Measurements from ENCODE around the gene TNFSF10.

Gene TNFSF10

GRCh38 chr3:172536505-172536904, 13.3 kb upstream of the TNFSF10 start:
- TF ChIP-seq ZNF565 (CRISPR knock-in tag; conservative IDR thresholded peaks at IDR 0.05; ENCODE audit: low read depth) (no peak), CSDC2 (CRISPR knock-in tag; IDR thresholded peaks at IDR 0.05) (no peak)
- no peak for ATAC-seq

DNA sequence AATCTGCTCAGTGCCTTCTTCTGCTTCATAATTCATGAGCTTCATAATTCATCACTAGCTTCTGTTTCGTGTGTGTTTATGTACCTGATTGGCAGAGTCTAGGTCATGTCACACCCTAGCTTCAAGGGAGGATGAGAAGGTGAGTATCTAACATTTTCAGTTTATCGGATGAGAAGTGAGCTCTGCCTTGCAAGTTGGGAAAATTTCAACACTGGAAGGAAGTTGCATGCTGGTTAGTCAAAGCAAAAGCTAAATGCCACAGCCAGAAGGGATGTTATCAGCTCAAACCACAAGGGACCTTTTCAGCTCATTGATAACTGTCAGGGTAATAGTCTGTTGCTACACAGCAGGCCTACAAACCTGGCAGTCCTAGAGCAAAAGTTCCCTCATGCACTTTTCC, 7.3 kb upstream of the TNFSF10 start:
- no peak for ATAC-seq

GRCh38 chr3:172530101-172530561, 6.9 kb upstream of the TNFSF10 start:
- TF ChIP-seq ESRRG (CRISPR knock-in tag; IDR thresholded peaks at IDR 0.05) (no peak), TOX (CRISPR knock-in tag; IDR thresholded peaks at IDR 0.05; ENCODE audit: borderline replicate concordance) (no peak), ZC3H10 (CRISPR knock-in tag; IDR thresholded peaks at IDR 0.05) (no peak), ZFP30 (CRISPR knock-in tag; IDR thresholded peaks at IDR 0.05) (no peak), ZFP3 (CRISPR knock-in tag; IDR thresholded peaks at IDR 0.05) (no peak), TCF4 (CRISPR knock-in tag; IDR thresholded peaks at IDR 0.05; ENCODE audit: borderline replicate concordance) (no peak)
- TF ChIP-seq, protein P1, sequence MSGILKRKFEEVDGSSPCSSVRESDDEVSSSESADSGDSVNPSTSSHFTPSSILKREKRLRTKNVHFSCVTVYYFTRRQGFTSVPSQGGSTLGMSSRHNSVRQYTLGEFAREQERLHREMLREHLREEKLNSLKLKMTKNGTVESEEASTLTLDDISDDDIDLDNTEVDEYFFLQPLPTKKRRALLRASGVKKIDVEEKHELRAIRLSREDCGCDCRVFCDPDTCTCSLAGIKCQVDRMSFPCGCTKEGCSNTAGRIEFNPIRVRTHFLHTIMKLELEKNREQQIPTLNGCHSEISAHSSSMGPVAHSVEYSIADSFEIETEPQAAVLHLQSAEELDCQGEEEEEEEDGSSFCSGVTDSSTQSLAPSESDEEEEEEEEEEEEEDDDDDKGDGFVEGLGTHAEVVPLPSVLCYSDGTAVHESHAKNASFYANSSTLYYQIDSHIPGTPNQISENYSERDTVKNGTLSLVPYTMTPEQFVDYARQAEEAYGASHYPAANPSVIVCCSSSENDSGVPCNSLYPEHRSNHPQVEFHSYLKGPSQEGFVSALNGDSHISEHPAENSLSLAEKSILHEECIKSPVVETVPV (CRISPR knock-in tag; IDR thresholded peaks at IDR 0.05) = no peak
- ATAC-seq = no peak

More for the DNA sequence above, 7.3 kb upstream of the TNFSF10 start:
- no peak for TF ChIP-seq TOX (CRISPR knock-in tag; IDR thresholded peaks at IDR 0.05; ENCODE audit: borderline replicate concordance)
- TF ChIP-seq, protein P2, sequence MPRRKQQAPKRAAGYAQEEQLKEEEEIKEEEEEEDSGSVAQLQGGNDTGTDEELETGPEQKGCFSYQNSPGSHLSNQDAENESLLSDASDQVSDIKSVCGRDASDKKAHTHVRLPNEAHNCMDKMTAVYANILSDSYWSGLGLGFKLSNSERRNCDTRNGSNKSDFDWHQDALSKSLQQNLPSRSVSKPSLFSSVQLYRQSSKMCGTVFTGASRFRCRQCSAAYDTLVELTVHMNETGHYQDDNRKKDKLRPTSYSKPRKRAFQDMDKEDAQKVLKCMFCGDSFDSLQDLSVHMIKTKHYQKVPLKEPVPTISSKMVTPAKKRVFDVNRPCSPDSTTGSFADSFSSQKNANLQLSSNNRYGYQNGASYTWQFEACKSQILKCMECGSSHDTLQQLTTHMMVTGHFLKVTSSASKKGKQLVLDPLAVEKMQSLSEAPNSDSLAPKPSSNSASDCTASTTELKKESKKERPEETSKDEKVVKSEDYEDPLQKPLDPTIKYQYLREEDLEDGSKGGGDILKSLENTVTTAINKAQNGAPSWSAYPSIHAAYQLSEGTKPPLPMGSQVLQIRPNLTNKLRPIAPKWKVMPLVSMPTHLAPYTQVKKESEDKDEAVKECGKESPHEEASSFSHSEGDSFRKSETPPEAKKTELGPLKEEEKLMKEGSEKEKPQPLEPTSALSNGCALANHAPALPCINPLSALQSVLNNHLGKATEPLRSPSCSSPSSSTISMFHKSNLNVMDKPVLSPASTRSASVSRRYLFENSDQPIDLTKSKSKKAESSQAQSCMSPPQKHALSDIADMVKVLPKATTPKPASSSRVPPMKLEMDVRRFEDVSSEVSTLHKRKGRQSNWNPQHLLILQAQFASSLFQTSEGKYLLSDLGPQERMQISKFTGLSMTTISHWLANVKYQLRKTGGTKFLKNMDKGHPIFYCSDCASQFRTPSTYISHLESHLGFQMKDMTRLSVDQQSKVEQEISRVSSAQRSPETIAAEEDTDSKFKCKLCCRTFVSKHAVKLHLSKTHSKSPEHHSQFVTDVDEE (CRISPR knock-in tag; IDR thresholded peaks at IDR 0.05) = no peak
- TF ChIP-seq CSDC2 (CRISPR knock-in tag; IDR thresholded peaks at IDR 0.05) = no peak
- TF ChIP-seq RARB (CRISPR knock-in tag; IDR thresholded peaks at IDR 0.05) = no peak
- no peak for TF ChIP-seq ZNF8 (CRISPR knock-in tag; IDR thresholded peaks at IDR 0.05)

DNA sequence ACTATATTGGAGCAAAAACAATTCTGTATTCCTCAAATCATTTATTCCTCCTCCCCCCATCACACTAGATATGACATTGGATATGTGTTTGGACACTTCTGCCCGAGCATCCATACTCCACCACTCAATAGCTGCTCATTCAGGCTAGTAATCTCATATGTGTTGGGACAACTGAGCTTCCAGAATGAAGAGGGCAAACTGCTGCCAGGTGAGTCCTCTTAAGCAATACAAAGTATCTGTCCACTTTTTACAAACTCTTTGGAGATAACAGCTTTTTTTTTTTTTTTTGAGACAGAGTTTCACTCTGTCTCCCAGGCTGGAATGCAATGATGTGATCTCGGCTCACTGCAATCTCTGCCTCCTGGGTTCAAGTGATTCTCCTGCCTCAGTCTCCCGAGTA, 5.4 kb upstream of the TNFSF10 start:
- no peak for ATAC-seq
- TF ChIP-seq PPARA (CRISPR knock-in tag; IDR thresholded peaks at IDR 0.05; ENCODE audit: borderline replicate concordance) (no peak), OSR1 (CRISPR knock-in tag; IDR thresholded peaks at IDR 0.05) (no peak), ISL1 (CRISPR knock-in tag; IDR thresholded peaks at IDR 0.05) (no peak), ZC3H10 (CRISPR knock-in tag; IDR thresholded peaks at IDR 0.05) (no peak)
- TF ChIP-seq, protein P3, sequence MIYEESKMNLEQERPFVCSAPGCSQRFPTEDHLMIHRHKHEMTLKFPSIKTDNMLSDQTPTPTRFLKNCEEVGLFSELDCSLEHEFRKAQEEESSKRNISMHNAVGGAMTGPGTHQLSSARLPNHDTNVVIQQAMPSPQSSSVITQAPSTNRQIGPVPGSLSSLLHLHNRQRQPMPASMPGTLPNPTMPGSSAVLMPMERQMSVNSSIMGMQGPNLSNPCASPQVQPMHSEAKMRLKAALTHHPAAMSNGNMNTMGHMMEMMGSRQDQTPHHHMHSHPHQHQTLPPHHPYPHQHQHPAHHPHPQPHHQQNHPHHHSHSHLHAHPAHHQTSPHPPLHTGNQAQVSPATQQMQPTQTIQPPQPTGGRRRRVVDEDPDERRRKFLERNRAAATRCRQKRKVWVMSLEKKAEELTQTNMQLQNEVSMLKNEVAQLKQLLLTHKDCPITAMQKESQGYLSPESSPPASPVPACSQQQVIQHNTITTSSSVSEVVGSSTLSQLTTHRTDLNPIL (CRISPR knock-in tag; IDR thresholded peaks at IDR 0.05; ENCODE audit: low read depth) = no peak

DNA sequence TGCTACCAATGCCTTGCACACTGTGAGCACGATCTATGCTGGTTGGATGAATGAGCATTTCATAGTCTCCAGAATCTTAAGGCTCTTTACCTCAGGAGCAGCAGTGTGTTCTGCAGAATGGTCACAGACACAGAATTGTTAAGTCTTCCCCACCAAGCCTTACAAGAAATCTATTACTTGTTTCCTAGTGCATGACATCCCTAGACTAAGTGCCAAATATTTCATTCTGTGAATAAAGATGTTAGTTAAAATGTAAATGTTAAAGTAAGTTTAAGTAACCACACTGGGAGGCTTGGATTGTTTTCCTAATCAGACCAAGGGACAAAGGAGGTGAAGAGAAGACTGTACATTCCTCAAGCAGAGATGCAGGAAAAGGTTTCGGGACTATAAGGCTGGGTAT, 4.1 kb upstream of the TNFSF10 start:
- TF ChIP-seq, protein P1 (CRISPR knock-in tag; IDR thresholded peaks at IDR 0.05) = no peak
- TF ChIP-seq ISL1 (CRISPR knock-in tag; IDR thresholded peaks at IDR 0.05) (no peak), ZNF8 (CRISPR knock-in tag; IDR thresholded peaks at IDR 0.05) (no peak), ARNTL (CRISPR knock-in tag; IDR thresholded peaks at IDR 0.05; ENCODE audit: borderline replicate concordance, low read depth) (no peak), TCF4 (CRISPR knock-in tag; IDR thresholded peaks at IDR 0.05; ENCODE audit: borderline replicate concordance) (no peak), ESRRG (CRISPR knock-in tag; IDR thresholded peaks at IDR 0.05) (no peak), ZFP30 (CRISPR knock-in tag; IDR thresholded peaks at IDR 0.05) (no peak), TOX (CRISPR knock-in tag; IDR thresholded peaks at IDR 0.05; ENCODE audit: borderline replicate concordance) (no peak), ZFP3 (CRISPR knock-in tag; IDR thresholded peaks at IDR 0.05) (no peak), ZNF565 (CRISPR knock-in tag; conservative IDR thresholded peaks at IDR 0.05; ENCODE audit: low read depth) (no peak), ZC3H10 (CRISPR knock-in tag; IDR thresholded peaks at IDR 0.05) (no peak)
- ATAC-seq = no peak
